CD4-positive, alpha-beta T cell treated with Interleukin-15 for 1 hour (primary cell): ENCODE measurements around the gene HAGHL.

Experiments used
- DNase-seq: peaks from one replicate; pipeline ENCODE4 v3.0.0-alpha.2; 2020

Gene HAGHL

DNA sequence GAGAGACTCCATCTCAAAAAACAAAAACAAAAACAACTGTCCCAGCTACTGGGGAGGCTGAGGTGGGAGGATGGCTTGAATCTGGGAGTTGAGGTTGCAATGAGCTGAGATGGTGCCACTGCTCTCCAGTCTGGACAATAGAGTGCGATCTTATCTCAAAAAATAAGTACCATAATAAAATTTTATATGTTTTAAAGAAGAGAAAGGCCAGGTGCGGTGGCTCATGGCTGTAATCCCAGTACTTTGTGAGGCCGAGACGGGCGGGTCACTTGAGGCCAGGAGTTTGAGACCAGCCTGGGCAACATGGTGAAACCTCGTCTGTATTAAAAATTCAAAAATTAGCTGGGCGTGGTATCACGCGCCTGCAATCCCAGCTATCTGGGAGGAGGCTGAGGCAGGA is 49.9 kb downstream of the HAGHL start:
- no peak for DNase-seq

DNA sequence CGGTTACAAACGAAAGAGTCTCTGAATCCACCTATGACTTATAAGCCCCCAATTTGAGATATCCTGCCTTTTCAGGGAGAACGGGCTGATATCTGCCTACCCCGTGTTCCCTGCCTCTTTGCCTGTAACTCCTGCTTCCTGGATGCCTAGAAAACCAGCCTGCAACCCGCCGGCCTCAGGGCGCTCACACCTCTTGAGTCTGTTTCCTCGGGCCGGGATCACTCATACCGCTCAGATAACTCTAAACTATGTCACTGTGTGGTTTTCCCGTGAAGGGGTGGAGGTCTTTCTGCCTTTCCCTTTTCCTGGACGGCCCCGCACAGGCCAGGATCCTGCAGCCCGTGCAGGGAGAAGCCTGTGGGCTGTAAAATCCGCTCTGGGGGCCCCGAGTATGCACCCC is 50.9 kb downstream of the HAGHL start:
- no peak for DNase-seq

DNA sequence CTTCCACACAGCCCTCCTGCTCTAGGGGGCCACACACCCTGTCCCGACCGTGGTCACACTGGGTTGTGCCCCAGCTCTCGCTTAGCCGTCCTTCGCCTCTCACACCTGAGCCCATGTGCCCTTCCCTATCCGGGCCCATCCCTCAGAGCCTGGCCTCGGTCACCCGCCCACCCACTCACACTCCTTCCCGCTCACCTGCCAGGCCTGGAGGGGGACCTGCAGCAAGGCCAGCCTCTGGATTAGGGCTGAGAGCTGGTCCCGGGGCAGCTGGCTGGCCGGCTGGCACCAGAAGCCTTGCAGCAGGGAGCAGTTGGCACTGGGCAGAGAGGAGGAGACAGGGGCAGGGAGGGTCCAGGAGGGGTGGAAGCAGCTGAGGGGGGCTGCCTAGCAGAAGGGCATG is 51.5 kb downstream of the HAGHL start:
- no peak for DNase-seq

DNA sequence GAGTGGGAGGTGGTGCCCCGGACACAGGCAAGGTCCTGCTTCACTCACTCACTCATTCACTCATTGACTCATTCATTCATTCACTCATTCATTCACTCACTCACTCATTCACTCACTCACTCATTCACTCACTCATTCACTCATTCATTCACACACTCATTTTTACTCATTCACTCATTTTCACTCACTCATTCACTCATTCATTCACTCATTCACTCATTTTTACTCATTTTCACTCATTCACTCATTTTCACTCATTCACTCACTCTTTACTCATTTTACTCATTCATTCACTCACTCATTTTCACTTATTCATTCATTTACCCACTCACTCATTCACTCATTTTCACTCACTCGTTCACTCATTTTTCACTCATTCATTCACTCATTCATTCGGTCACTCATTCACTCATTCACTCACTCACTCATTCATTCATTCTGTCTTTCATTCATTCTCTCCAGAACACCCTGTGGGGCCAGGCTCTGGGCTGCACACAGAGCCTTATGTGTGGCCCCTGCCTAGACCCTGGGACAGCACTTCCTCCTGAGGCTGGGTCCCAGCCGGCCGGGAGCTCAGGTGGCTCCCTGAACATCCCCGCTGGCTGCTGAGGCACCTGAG is 52.1 kb downstream of the HAGHL start:
- no peak for DNase-seq
